NOMO-1 treated with dmso at 0.1 percent for 144 hours (cell line): ENCODE measurements around the gene MRPL9.
"Not testable (repeated sequence)": the region's sequence is repeated elsewhere in the genome, so short reads cannot be mapped to it uniquely, and the experiment has no call there.

Source experiments
- DNase-seq: peaks from one replicate; lab custom pipeline; 2025; ENCODE audit not compliant: unreplicated experiment; lab: John Stamatoyannopoulos, UW

Gene MRPL9

DNA sequence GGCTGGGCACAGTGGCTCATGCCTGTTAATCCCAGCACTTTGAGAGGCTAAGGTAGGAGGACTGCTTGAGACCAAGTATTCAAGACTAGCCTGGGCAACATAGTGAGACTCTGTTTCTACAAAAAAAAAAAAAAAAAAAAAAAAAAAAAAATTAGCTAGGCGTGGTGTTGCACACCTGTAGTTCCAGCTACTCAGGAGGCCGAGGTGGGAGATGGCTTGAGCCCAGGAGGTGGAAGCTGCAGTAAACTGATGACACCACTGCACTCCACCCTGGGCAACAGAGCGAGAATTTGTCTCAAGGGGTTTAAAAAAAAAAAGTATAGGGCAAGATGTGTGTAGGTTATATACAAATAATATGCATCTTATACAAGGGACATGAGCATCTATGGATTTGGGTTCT is 24.4 kb upstream of the MRPL9 start:
- DNase-seq = no peak

DNA sequence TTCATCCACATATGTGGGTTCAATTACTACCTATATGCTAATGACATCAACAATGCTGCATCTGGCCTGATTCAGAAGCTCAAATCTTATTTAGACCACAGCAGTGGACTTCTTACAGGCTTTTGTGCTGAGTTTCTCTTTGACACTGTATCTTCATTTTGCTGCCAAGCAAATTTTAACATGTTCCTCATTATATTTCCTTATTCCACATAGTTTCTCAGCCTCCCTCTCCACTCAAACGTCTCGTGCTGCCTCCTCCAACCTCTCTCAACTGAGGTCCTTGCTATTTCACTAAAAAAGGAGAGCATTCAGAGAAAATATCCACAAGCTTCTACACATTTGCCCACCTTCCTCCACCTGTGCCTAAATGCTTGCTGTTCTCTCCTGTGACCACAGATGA is 20.5 kb upstream of the MRPL9 start:
- no peak for DNase-seq

DNA sequence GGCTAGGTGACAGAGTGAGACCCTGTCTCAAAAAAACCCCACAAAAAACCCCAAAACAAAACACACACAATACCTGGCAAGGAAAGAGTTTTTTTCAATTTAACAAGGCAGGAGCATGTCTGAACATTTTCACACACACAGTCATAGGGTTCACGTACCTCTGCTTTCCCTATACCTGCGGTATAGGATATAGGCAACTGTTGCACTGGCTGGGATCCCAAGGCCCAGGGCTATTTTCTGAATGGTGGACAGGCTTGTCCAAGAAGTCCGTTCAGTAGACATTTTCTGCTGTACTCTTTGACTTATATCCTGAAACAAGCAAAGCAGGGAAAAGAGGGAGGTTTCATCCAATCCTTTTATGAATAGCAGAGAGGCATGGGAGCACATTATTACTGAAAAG is 19.4 kb upstream of the MRPL9 start:
- no peak for DNase-seq

DNA sequence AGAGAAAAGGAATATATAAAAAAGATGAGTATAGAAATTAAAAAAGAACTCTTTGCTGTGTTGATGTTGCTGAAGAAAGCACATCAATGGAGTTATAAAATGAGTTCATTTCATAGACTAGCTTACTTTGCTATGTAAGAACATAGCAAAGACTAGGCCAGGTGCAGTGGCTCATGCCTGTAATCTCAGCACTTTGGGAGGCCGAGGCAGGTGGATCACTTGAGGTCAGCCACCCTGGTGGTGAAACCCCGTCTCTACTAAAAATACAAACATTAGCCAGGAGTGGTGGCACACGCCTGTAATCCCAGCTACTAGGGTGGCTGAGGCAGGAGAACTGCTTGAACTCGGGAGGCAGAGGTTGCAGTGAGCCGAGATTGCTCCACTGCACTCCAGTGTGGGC is 18.7 kb upstream of the MRPL9 start:
- not testable (repeated sequence) for DNase-seq

DNA sequence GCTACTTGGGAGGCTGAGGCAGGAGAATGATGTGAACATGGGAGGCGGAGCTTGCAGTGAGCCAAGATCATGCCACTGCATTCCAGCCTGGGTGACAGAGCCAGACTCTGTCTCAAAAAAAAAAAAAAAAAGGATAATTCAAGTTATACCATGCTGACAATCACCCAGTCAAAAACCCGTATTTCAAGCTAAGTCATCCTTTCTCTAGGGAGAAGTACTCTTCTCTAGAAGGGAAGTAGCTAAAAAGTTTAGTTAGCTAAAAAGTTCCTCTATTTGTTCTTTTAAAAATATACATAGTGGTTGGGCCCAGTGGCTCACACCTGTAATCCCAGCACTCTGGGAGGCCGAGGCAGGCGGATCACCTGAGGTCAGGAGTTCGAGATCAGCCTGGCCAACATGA is 17.4 kb upstream of the MRPL9 start:
- not testable (repeated sequence) for DNase-seq

DNA sequence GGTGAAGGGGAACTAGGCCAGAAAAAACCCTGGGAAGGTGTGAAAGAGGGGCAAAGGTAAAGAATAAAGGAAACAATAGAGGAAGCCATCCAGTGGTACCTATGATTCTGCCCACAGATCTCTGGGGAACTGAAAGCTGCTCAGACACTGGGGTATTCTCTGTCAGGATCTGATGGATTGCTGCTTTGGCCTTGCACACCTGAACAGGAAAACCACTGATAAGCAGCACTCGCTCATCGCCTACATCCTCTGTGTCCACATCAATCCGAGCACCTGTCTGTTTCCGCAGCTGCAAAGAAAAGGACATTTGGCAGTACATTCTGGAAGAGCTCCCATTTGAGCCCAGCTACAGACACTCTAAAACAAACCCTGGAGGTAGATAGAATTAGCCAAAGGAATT is 16.6 kb upstream of the MRPL9 start:
- no peak for DNase-seq

DNA sequence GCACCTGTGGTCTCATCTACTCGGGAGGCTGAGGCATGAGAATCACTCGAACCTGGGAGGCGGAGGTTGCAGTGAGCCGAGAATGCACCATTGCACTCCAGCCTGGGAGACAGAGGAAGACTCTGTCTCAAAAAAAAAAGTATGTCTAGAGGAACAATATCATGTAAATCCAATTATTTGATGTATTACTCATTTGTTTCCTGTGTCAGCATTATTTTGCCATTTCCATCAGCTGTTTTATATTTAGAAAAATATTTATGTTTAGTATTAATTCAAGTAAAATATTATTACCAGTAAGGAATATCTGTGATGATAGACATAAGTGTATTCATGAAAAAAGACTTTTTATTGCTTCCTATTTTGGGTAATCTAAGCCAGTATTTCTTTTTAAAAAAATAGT is 14.0 kb upstream of the MRPL9 start:
- no peak for DNase-seq

DNA sequence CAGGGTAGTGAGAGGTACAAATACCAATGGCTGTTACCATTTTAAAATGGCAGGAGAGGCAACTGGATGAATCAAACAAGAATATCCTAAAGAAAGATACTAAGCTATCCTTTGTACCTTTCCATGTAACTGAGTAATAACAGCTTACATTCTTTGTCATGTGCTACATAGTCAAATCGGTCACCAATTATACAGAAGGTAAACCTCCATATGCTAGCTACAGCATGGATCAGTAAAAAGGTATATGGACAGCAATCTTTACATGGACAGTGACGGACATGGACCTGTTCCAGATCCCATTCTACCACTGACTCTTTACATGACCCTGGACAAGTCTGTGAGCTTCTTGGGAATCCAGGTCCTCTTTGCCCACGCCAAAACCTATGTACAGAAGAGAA is 13.4 kb upstream of the MRPL9 start:
- no peak for DNase-seq

DNA sequence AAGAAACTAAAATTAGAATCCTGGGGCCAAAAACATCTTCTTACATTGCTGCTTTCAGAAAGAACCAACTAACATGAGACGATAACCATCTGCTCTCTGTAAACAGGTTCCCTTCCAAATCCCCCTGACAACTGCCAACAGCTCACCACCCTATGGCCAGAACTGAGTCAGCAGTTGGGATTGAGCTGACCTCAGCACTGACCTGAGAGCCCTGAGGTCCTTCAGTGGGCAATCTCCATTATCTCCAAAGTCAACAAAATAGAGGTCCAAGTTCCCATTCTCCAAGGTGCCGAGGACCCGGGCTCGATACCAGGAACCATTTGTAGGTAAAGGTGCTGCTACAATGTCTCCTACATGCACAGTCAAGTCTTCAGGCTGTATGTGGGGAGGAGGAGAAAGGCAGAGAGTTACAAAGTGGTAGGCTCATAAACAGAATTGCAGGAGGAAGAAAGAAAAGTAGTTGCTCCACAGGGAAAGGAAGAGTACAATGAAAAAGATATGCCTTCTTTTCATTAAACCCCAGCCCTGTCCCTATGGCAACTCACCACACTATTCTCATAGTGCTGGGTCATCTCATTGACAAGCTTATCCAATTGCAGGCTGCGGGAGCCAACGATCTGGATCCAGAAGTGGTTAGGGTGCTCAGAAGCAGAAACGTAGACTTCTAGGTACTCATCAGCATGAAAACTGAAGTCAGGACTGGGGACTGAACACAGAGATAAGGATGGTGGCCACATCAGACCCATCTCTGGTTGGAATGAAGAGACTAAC is 12.8 kb upstream of the MRPL9 start:
- no peak for DNase-seq

DNA sequence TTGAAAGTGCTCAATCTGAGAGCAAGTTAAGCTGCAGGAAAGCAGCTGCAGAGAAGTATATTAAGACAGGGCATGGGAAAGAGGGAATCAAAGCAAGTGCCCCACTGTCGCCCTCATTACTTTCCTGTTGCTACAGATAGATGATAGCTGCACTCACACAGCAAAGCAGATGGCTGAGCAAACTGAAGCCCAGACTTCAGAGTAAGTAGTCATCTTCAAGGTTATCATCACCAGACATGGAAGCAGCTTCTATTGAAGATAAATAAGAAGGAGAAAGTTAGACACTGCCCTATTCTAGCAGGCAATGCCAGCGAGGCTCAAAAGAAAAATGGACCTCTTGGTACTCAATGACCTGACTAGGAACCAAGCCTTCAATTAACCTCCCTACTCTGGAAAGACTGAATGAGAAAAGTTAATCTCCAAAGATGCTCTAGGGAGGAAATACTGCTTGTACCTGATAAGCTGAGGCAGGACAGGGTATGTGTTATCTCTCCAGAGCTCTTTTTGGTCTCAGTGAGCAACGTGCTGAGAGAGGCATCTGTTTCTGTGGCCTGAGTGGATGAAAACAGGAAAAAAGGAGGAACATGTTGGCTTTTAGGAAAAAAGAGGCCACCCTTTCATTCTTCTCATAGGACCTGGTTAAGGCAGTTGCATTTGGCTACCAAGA is 11.1 kb upstream of the MRPL9 start:
- no peak for DNase-seq

DNA sequence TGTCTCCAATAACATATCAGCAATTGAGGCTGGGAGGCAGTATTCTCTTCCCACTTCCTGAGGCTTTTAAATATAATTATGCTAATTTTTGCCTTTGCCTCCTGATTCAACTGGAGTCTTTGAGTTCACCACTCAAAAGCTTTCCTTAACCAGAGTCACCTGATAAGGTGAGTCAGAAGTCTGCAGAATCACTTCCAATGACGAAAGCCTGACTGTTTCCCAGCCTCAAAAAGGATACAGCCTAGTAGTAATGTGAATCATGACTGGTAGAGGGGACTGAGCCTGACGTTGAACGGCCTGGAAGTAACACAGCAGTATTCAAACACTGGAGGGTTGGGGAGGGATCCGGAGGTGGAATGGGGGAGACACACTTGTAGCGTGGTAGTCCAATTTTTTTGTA is 10.4 kb upstream of the MRPL9 start:
- no peak for DNase-seq

DNA sequence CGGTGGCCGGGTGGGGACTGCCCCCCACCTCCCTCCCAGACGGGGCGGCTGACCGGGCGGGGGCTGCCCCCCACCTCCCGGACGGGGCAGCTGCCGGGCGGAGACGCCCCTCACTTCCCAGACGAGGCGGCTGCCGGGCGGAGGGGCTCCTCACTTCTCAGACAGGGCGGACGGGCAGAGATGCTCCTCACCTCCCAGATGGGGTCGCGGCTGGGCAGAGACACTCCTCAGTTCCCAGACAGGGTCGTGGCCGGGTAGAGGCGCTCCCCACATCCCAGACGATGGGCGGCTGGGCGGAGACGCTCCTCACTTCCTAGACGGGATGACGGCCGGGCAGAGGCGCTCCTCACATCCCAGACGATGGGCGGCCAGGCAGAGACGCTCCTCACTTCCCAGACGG is 6.0 kb upstream of the MRPL9 start:
- not testable (repeated sequence) for DNase-seq

DNA sequence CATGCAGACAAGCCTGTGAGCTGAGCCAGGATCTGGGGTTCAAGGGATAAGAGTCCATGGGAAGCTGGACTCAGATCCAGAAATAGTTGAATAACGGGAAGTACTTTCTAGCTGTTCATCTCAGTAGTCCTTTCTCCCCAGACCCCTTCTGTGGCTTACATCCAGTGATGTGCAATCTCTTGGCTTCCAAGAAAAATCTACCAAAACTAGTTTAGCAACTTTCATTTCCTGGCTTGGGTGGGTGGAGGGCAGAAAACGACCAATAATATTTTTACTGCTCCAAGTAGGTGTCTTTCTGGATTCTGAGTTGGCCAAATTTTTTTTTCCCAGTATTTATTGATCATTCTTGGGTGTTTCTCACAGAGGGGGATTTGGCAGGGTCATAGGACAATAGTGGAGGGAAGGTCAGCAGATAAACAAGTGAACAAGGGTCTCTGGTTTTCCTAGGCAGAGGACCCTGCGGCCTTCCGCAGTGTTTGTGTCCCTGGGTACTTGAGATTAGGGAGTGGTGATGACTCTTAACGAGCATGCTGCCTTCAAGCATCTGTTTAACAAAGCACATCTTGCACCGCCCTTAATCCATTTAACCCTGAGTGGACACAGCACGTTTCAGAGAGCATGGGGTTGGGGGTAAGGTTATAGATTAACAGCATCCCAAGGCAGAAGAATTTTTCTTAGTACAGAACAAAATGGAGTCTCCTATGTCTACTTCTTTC is 5.2 kb upstream of the MRPL9 start:
- DNase-seq = not testable (repeated sequence)

DNA sequence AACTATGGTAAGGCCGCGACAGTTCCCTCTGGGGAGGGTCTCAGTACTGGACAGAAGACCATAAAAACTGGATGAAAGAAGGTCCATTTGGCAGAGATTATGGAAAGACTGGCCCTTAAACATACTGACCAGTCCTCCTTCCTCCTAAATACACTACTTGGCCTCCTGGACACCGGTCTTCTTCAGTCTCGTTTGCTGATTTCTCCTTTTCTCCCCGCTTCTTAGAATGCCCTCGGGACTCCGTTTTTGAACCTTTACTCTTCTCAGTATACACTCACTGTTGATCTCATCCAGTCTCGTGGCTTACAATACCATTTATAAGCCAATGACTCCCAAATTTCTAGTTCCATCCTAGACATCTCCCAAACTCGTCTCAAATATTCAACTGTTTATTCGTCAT is 694 bp upstream of the MRPL9 start:
- DNase-seq = no peak

DNA sequence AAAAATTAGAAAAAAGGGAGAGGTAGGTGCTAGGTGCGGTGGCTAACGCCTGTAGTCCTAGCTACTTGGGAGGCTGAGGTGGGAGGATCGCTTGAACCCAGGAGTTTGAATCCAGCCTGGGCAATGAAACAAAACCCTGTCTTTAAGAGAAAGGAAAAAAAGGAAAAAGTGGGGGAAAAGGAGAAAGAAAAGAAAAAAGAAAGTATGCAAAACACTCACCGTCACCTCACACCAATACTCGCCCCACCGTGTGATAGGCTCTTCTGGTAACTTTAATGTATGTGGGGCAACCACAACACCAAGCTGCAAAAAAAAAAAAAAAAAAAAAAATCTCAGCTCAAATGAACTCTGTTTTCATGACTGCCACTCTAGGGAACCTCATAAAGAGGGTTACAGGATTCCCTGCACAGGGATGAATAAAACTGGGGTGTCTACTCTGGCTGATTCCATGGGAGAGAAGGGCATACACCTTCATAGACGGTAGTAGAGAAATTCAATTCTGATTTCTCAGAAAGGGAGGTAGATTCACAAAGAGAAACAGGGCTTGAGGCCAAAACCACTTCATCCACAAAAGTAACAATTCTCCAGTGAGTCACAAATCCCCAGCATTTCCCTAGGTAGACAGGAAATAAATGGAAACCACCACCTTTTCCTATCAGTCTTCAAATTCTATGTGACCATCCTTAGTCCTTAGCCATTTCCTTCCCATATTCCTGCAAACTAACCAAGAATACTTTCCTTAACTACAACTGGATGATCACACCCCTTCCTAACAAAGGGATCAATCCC is 2.5 kb downstream of the MRPL9 start:
- DNase-seq = no peak

DNA sequence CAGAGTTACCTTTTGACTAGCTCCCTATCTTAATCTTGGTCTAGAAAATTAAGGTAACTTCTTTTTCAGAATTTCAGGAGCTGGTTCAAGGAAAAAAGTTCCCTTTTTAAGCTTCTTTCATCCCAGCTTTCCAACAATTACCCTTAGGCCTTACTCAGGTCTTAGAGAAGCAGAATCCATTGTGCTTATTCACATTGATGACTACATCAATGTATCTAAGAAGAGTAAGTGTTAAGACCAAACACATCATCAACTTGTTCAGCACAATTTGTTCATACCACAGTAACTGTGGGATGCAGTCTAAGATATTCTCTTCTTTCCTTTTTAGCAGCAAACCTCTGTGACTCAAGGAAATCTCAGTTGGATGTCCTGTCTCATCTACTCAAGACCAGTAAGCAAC is 4.1 kb downstream of the MRPL9 start:
- no peak for DNase-seq

DNA sequence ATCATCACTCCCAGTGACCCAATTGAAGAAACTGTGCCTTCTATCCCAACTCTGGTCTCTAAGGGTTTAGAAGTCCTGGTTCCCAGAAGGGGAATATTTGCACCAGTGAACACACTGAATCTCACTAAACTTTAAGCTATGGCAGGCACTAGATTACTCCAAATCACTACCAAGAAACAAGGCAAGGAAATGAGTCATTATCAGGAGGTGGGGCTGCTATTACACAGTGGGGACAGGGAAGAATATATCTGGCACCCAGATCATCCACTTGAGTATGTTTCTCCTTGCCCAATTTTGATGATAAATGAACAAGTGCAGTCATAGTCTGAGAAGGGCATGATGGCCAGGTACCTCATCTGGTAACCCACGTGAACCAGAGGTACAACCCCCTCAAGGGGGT is 7.0 kb downstream of the MRPL9 start:
- no peak for DNase-seq

DNA sequence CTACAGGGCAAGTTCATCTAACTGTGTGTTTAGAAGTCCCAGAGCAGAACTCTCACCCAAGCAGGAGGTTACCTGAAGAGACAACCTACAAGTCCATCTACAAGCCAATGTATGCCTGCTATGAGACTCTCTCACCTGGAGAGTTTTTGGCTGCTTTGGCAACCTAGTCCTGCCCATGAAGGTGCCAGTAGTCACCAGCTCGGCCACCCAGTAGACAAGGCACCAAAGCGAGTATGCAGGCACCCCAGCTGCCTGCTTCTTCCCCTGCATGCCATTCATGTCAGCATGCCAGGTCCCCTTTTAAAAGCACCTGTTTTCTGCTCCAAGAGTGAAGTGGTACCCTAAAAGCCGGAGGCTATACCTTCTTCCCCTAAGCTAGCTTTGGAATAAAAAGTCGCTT is 21.8 kb downstream of the MRPL9 start:
- no peak for DNase-seq

DNA sequence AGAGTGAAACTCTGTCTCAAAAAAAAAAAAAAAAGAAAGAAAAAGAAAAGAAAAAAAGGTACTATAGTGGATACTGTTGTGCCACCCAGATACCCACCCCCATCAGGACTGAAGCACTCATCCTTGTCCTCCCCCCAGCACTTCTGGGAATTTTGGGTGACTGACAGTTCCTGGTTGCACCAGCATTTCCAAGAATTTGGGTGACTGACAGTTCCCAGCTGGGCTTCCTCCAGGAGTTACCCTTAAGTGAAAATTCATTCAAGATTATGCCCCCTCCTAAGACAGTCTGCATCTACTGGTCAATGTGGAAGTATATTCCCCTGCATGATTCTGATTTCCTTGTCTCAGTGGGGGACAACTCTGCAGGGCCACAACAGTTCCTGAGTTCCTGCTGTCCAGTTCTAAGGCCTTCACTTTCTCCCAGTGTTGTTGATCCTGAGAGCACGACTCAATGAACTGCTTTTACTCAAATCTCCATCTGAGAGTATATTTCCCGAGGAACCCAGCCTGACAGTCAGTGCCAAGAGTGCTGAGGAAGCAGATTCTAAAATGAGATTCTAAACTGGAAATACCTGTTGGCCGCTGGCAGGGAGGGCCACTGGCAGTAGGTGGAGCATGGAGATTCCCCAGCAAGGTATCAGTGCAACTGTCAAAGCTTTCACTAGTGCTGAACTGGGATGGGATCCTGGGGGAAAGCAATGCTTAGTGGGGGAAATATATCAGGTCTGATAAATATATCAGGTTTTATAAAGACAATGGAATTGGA is 23.5 kb downstream of the MRPL9 start:
- DNase-seq = no peak

DNA sequence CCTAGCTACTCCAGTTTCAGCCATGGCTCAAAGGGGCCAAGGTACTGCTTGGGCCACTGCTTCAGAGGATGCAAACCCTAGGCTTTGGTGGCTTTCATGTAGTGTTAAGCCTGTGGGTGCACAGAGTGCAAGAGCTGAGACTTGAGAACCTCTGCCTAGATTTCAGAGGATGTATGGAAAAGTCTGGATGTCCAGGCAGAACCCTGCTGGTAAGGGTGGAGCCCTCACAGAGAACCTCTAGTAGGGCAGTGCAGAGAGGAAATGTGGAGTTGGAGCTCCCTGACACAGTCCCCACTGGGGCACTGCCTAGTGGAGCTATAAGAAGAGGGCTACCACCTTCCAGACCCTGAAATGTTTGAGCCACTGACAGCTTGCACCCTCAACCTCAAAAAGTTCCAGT is 25.8 kb downstream of the MRPL9 start:
- no peak for DNase-seq

DNA sequence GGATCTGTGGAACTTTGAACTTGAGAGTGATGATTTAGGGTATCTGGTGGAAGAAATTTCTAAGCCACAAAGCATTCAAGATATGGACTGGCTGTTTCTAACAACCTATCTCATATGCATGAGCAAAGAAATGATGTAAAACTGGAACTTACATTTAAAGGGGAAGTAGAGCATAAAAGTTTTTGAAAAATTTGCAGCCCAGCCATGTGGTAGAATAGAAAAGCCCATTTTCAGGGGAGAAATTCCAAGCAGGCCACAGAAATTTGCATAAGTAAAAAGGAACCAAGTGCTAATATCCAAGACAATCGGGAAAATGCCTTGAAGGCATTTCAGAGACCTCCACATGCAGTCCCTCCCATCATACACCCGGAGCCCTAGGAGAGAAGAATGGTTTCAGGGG is 26.3 kb downstream of the MRPL9 start:
- no peak for DNase-seq
